GM19397 (cell line): ENCODE results near the gene PIEZO1.
"Not testable (repeated sequence)": the region's sequence is repeated elsewhere in the genome, so short reads cannot be mapped to it uniquely, and the experiment has no call there.

Source experiments
- ATAC-seq: cut with Tn5 transposase; IDR thresholded peaks from one replicate; pipeline ENCODE4 v1.9.1; 2021; ENCODE audit warnings: mild to moderate bottlenecking, moderate library complexity; ENCODE audit not compliant: unreplicated experiment

The PIEZO1 gene

DNA sequence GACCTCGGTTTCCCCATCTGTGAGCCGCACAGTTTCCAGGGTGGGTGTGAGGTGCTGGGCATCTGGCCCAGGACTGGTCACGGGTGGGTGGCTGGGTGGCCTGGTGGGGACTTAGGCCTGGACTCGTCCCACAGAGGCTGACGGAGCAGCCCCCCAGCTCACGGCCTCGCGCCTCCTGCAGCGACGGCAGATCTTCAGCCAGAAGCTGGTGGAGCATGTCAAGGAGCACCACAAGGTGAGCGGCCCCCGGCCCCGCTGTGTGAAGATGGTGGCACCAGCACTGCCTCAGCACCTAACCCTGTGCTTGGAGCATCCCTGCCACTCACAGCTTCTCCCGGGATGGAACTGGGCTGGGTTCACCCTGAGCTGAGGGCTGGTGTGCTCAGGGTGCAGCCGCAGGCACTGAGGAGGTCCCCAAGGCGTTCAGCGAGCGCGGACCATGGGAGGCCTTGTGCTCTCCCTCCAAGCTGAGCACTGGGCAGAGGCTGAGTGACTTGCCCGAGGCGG, 20.9 kb upstream of the PIEZO1 start:
- no peak for ATAC-seq

DNA sequence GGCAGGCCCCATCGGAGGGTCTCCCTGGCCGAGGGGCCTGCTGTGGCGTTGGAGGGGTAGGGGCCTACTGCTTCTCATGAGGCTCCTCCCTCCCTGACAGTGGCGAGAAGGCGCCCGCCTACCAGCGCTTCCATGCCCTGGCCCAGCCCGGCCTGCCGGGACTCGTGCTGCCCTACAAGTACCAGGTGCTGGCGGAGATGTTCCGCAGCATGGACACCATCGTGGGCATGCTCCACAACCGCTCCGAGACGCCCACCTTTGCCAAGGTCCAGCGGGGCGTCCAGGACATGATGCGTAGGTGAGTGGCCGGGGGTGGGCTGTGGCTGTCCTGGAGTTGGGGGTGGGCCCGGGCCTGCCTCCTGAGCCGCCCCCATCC, 20.3 kb upstream of the PIEZO1 start:
- ATAC-seq = no peak

DNA sequence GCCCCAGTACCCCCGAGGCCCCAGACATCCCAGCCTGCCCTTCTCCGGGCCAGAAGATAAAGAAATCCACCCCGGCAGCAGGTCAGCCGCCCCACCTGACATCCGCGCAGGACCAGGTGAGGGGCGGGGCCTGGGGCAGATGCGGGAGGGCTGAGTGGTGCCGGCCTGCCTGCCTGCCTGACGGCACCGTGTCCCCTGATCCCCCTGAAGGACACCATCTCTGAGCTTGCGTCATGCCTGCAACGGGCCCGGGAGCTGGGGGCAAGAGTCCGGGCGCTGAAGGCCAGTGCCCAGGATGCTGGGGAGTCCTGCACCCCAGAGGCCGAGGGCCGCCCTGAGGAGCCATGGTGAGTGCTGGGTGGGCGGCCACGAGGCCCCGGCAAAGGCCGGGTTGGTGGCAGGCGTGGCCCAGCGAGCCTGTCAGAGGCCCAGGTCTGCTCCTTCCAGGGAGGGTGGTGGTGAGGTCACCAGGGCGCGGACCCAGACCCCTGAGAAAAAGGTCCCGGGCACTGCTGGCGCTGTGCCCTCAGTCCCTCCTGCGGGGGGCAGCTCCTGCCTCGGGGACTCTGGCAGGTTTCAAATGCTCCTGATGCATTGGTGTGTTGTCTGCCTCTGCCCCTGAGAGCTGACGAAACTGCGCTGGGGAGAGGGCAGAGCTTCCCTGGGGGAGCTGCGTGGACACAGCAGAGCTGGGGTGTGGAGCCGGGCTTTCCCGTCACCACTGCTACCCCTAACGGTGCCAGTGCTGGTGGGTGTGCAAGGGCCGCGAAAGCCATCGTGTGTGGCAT, 19.7 kb upstream of the PIEZO1 start:
- no peak for ATAC-seq

DNA sequence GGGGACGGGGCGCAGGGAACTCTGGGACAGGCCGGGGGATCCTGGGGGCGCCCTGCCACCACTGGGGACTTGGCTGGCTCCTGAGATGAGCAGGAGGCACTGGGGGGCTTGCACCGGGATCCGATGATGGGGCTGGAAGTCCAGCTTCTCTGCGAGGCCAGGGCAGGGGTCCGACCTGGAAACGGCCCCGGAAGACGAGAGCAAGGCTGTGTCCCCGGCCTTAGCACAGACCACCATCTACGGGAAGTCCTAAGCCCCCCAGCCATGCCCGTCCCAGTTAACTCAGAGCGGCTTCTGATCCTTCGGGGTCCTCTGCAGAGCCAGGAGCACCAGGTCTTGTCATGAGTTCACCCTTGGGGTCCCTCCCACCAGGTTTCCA, 19.1 kb upstream of the PIEZO1 start:
- ATAC-seq = no peak

DNA sequence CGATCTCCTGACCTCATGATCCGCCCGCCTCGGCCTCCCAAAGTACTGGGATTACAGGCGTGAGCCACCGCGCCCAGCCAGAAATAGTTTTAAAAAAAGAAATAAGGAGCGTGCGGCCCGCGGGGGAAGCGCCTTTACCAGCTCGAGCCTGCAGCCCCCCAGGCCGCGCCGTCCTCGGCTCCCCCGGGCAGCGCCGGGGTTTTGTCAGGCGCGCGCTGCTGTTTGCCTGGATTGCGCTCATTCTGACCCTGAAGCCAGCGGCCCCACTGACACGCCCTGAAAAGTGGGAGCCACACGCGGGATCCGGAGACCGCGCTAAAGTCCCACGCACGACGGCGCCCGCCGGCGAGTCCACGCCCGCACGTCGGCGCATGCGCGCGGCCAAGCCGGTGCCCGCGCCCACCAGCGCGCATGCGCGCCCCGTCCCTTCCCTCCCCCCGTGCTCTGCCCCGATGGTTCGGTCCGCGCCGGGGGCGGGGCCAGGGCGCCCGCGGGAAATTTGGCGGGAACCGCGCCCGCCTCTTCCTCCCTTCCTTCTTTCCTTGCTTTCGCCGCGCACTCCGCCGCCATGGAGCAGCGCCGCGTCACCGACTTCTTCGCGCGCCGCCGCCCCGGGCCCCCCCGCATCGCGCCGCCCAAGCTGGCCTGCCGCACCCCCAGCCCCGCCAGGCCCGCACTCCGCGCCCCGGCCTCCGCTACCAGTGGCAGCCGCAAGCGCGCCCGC, 18.4 kb upstream of the PIEZO1 start, which contains the start of gene CDT1:
Gene CDT1, plus strand, starts transcription at position 526 of the 724 bp plus-strand sequence. Its CDS starts 43 bp downstream, at position 569.
- ATAC-seq = peak; percentile 60

DNA sequence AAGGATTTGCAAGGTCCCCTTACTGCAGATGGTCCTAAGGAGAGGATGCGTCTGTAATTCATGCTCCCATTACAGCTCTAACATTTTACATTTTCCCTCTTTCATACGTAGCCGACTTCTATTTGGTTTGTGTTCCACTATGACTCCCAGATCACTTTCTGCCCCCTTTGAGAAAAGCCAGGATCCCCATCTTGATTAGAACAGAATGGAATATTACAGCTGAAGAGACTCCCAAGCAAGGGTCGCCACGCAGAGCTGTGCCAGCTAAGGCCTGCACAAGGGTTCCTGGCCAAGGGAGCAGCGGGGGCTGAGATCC, 15.2 kb upstream of the PIEZO1 start:
- no peak for ATAC-seq

DNA sequence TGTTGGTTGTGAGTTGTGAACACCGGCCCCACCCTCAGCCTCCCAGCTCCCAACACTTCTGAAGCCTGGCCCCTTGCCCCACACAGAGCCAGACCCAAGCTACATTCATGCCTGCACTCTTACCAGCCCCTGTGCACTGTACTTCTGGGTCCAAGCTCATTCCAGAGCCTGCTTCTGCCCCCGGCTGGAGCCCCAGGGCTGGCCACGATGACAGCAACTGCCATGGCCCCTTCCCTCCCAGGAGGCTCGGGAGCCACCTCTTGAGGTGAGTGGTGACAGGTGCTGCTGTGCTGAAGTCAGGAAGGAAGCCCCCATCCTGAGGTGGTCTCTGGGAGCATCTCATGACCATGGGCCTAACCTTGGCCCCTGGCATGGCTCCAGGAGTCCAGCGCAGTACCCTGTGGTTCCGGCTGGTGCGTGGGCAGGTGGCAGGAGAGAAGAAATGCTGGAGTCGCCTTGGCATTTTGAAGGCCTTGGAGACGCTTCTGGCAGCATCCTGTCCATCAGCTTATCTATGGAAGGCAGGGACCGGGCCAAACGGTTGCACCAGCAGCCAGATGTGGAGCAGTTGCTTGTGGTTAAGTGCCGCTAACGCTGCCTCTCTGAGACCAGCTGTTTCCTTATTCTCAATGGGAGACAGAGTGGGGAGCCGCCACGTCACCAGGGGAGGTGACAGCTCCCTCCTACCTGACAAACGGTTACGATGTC, 14.7 kb upstream of the PIEZO1 start:
- no peak for ATAC-seq

DNA sequence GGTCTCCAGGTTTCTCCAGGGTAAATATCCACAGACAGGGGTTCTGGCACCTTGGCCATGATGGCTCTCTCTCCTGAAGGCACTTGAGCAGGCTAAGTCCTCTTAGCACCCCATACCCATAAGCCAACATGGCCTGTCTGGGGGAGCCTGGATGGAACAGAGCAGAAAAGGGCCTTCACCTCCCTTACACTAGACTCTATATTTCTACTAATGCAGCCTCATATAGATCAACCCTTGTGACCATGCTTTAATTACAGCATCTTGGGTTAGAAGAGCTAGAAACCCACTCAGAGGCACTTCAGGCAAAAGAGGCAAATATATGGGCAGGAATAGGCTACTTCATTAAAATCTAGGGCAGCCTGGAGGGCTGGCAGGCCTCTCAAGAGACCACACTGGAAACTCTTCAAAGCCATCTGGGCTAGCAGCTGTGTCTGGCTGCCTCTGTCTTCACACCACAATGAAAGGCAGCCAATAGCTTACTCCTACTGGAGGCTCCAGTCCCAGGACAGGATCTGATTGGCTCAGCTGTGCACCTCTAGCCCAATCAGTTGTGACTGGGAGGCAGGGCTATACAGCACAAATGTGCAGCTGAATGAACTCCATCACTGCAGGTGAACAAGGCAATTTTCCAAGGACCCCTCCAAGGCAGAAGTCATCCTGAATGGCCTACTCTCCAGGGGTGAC, 13.9 kb upstream of the PIEZO1 start:
- no peak for ATAC-seq

DNA sequence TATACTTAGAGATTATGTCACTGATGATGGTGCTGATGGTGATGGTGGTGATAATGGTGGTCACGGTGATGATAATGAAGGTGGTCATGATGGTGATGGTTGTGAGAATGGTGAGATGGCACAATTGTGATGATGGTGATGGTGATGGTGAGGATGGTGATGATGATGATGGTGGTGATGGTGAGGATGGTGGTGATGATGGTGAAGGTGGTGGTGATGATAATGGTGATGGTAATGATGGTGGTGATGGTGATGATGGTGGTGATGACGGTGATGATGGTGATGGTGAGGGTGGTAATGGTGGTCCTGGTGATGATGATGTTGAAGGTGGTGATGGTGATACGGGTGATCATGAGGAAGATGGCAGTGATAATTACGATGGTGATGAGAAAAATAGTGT, 13.1 kb upstream of the PIEZO1 start:
- no peak for ATAC-seq

DNA sequence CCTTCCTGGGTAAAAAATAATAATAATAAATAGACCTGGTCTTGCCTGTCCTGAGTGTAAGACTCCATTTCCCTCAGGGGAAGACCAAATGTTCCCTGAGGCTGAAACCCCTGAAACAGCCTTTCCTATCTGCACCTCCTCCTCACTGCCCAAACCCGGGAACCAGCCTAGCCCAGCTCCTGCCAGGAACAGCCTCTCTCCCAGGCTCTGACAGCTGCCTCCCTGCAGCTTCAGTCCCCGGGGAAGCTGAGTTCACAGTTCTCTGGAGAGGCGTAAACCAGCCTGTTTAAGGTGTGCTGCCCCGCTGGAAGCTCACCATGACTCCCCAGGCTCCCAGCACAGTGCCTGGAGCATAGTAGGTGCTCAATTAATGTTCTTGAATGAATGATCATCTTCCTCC, 11.3 kb upstream of the PIEZO1 start:
- no peak for ATAC-seq

DNA sequence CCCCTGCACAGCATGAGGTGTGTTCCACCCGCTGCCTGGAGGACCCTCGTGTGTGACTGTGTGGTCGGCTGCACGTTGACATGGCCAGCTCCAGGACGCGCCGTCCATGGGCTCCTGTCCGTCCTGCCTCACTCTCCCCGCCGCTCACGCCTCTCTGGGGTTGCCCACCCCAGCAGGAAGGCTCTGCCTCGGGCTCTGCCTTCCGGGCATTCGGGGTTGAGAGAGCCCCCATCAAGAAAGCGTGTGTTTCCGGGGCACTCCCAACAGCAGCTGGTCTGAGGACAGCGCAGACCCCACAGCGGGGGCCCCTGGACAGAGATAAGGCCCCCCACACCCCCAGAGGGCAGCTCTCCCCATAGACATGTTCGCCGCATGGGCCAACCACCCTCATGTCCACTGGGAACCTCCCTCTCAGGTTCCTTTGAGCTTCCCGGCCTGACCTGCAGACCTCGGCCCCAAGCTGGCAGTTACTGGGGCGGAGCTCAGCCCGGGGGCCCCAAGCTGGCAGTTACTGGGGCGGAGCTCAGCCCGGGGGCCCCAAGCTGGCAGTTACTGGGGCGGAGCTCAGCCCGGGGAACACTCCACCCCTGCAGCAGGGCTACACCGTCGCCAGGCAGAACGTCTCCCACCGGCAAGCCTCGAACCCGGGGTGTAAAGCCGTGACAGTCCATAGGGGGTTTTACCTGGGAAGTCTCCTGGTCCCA, 8.4 kb upstream of the PIEZO1 start:
- ATAC-seq = no peak

DNA sequence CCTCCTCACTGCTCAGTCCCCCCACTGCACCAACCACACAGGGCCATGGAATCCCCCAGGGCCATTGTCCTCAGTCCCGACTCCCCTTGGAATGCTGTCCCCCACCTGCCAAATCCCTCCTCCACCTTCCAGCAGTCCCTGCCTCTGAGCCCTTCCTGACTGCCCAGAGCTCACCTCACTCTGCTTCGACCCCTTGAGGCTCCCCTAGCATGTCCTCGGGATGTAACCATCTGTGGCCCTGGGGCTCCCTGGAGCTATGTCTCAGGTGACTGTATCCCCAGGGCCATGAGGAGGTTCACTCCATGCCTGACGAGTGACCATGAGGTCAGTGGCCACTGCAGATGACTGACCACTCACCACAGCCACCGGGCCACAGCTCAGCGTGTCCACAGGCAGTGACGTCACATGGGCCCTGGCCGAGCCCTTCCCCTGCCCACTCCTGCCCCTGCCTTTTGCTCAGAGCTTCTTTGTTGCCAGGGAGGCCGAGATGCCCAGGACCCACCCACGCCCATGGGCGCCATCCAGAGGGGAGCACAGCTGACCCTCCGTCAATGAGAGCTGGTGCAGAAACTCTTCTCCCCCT, 7.7 kb upstream of the PIEZO1 start:
- ATAC-seq = no peak

DNA sequence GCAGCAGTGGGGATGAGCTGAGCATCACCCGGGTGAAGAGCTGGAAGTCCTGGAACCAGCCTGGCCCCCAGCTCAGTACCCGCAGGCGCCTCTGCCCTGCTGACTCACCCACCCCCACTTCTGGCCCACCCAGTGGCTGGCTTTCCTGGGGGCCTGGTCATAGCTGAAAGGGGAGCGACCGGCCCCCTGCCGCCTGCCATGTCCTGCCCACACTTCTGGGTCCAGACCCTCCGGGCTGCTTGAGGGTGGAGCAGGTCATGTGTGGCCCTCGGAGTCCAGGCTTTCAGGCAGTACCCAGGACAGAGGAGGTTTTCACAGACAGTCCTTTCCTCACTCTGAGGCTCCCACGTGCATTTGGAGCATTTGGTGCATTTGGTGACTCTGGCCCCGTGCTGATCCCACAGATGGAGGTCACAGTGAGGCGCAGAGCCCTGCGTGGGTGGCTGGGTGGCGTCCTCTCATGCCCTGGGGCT, 7.1 kb upstream of the PIEZO1 start:
- no peak for ATAC-seq

DNA sequence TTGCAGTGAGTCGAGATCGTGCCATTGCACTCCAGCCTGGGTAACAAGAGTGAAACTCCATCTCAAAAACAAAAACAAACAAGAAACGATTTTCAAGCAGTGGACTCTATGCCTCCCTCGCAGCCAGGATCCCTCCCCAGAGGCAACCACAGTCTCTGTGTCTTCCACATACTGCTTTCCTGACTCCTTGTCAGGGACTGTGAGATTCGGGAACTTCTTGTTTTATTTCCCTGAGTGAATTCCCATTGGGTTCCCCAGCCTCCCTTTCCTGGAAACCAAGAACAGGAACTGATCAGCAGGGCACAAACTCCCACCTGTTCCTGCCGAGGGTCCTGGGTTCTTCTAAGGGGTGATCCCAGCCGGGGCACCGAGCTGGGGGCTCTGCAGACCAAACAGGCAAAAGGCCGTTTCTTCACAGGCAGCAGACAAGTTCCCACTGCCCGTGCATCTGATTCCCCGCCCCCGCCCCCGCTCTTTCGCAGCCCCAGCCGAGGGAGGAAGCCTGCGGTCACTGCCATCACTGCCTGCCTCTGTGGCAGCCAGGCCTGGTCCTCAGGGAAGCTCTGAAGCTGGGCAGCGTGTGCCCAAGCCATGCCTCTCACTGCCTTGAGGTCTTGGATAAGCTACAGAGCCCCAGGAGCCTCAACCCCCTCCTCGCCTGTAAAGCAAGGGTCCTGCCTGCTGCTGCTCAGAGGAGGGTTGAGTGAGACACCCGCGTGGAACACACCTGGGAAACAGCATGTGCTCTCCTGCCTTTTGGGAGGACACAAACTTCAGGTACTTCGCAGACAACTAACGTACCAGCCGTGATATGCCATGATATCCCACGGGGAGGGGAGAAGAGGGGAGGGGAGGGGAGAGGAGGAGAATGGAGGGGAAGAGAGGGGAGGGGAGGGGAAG, 5.5 kb upstream of the PIEZO1 start:
- no peak for ATAC-seq

DNA sequence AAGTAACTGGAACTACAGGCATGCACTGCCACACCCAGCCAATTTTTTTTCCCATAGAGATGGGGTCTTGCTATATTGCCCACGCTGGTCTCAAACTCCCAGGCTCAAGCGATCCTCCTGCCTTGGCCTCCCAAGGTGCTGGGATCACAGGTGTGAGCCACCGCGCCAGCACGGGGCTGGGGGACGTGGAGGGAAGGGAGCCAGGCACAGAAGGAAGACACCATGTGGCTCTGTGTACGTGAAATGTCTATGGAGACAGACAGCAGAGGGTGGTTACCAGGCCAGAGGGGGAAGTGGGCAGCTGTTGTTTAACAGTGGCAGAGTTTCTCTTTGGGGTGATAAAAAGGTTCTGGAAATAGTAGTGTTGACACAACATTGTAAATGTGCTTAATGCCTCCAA, 4.6 kb upstream of the PIEZO1 start:
- ATAC-seq = no peak

DNA sequence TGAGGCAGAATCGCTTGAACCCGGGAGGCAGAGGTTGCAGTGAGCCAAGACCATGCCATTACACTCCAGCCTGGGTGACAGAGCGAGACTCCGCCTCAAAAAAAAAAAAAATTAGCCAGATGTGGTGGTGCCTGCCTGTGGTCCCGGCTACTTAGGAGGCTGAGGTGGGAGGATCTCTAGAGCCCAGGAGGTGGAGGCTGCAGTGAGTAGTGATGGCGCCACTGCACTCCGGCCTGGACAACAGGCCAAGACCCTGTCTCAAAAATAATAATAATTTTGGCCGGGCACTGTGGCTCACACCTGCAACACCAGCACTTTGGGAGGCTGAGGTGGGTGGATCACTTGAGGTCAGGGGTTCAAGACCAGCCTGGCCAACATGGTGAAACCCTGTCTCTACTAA, 3.7 kb upstream of the PIEZO1 start:
- ATAC-seq = not testable (repeated sequence)

DNA sequence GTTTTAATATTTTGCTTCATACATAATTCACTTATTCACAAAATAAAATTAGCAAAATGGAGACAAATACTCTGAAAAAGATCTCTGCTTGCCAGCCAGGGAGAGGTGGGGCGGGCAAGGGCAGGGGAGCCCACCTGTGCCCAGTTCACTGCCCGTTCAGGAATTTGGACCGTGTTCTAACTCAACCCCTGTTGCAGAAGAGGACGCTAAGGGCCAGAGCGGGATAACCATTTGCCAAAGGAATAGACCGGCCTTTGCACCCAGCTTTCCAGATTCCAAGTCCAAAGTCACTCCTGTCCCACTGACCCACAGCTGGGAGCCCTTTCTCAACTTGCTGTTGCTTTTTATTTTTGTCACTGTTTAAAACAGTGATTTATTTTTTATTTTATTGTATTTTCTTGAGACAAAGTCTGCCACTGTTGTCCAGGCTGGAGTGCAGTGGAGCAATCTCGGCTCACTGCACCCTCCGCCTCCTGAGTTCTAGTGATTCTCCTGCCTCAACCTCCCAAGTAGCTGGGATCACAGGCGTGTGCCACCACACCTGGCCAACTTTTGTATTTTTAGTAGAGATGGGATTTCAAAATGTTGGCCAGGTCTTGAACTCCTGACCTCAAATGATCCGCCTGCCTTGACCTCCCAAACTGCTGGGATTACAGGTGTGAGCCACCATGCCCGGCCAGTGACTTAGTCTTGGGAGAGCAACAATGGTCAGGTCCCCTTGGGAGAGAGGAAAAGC, 2.7 kb upstream of the PIEZO1 start:
- ATAC-seq = no peak

DNA sequence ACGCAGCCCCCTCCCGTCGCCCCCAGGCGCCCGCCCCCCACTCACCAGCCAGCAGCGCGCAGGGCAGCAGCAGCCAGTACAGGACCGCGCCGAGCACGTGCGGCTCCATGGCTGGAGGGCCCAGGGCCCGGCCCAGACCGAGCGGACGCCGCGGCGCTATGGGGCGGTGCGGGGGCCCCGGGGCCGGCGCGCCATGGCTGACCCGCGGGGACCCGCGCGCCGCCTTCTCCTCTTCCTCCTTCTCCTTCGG, 239 bp downstream of the PIEZO1 start:
- no peak for ATAC-seq
